ENCODE data around the gene DCBLD2. TPM values are rescaled to one million over a fixed set of nuclear protein-coding genes. Genes with fewer than 3 reads are reported as not detected.

The DCBLD2 gene
- total RNA-seq, 3 donors from 2014 or later (not counting 1 experiment from before 2014, with no cell fraction given), result 0.66 to 0.99 (median 0.90) TPM

DNA sequence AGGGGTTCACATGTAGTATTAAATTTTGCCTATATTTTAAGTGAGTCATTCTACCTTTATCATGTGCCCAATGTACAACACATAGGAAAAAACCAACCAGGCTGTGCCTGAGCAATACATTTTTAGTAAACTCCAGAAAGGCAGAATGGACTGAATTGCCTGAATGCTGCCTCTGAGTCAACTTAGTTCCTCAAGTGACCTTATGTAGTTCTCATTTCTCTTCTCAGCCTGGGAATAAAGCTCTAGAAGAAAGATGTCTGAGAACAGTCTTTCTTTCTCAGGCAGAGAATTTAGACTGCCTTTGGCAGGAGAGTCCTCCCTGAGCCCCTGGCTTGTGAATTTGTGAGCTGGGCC, 125.4 kb downstream of the DCBLD2 start:
- Mint-ChIP-seq H3K27me3 (ENCODE audit: low read depth in 2 of 2) (peaks cover 5 to 15% of the 10 kb centered on the region in 2 donors), H3K27ac (no peak overlapping the region), H3K9me3 (no peaks in the 10 kb centered on the region), H3K4me1 (no peaks in the 10 kb centered on the region), H3K4me3 (no peak overlapping the region), H3K36me3 (no peaks in the 10 kb centered on the region)
- H3K4me3 ChIP-seq (ENCODE audit: low read length), result no peak overlapping the region
- no peaks in the 10 kb centered on the region for H3K4me1 ChIP-seq (ENCODE audit: control insufficient read depth, insufficient read depth, low read length)
- no peaks in the 10 kb centered on the region for H3K9me3 ChIP-seq (ENCODE audit: control insufficient read depth, insufficient read depth, low read length)
- H3K27ac ChIP-seq (ENCODE audit: low read length), result no peak overlapping the region
- intact Hi-C loops (cut with micrococcal nuclease), result no loop called here
- H3K27me3 ChIP-seq (ENCODE audit: control insufficient read depth, insufficient read depth, low read length), result no peaks in the 10 kb centered on the region
- no peak for TF ChIP-seq CTCF (IDR thresholded peaks at IDR 0.05)
- no peaks in the 10 kb centered on the region for H3K36me3 ChIP-seq (ENCODE audit: control insufficient read depth, insufficient read depth, low read length)
- ATAC-seq (no peak), DNase-seq (no peak)

DNA sequence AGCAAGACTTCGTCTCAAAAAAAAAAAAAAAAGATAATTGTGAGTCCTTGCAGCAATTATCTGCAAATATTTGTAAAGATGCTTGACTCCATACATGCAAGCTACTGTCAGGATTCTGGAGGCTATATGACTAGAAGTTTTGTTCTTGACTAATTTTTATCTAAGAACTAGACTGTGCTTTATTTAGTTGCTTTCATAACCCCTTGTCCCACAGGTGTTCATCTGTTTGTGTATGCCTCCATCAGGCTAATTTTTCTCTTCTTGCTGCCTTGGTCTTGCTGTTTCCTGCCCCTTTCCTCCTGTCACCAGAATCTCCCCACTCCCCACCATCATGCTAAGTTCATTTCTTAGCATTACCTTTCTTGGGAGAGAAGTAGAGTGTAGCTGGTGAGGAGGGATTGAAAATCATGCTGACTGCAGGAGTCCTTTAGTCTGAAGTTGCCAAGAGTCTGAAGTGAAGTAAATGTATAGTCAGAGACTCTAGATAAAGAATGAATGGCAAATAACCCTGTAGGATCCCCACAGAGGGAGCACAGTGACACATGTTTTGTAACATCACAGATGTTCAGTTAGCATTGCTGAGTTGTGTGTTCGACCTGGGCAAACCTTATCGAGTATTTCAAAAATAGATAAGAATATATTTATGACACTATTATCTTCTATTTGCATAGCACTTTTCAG, 125.9 kb downstream of the DCBLD2 start:
- H3K27me3 Mint-ChIP-seq (ENCODE audit: low read depth in 2 of 2), result peaks cover 5 to 20% of the 10 kb centered on the region in 2 donors
- no peak overlapping the region for H3K27ac ChIP-seq (ENCODE audit: low read length)

DNA sequence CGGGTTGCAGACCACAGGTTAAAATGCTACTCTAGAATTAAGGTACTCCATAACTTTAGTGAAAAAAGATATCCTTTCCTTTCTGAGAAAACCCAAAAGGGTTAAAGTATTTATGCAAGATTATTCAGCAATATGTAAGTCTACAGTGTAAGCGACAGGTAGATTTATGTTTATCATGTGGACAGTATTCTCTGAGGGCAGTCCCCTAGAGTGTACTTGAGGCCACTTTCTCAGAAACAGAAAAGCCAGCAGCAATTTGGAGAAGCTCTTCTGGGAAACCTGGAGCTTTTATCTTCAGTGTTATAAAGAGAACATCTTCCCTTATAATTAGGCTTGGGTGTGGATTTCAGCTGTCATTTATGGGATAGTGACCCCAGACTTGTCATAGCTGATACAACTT, 129.5 kb downstream of the DCBLD2 start:
- Mint-ChIP-seq H3K4me1 (no peaks in the 10 kb centered on the region), H3K36me3 (no peaks in the 10 kb centered on the region), H3K9me3 (no peaks in the 10 kb centered on the region), H3K27me3 (ENCODE audit: low read depth in 2 of 2) (peaks cover 0 to 14% of the 10 kb centered on the region in 2 donors), H3K4me3 (no peak overlapping the region), H3K27ac (no peak overlapping the region)
- intact Hi-C loops (cut with micrococcal nuclease), result no loop called here
- ATAC-seq (no peak), DNase-seq (no peak)
- no peak overlapping the region for H3K4me3 ChIP-seq (ENCODE audit: low read length)
- no peaks in the 10 kb centered on the region for H3K36me3 ChIP-seq (ENCODE audit: control insufficient read depth, insufficient read depth, low read length)
- no peaks in the 10 kb centered on the region for H3K27me3 ChIP-seq (ENCODE audit: control insufficient read depth, insufficient read depth, low read length)
- H3K4me1 ChIP-seq (ENCODE audit: control insufficient read depth, insufficient read depth, low read length), result no peaks in the 10 kb centered on the region
- 100% methylated on average over 2 of the region's 2 CpGs for WGBS (ENCODE audit: insufficient coverage)
- no peak for TF ChIP-seq CTCF (IDR thresholded peaks at IDR 0.05)
- no peaks in the 10 kb centered on the region for H3K9me3 ChIP-seq (ENCODE audit: control insufficient read depth, insufficient read depth, low read length)
- no peak overlapping the region for H3K27ac ChIP-seq (ENCODE audit: low read length)

More for the DNA sequence above, 125.9 kb downstream of the DCBLD2 start:
- no peak for DNase-seq
- H3K9me3 ChIP-seq (ENCODE audit: control insufficient read depth, insufficient read depth, low read length), result no peaks in the 10 kb centered on the region
- H3K4me3 ChIP-seq (ENCODE audit: low read length), result no peak overlapping the region
- no peaks in the 10 kb centered on the region for H3K4me1 Mint-ChIP-seq
- intact Hi-C loops (cut with micrococcal nuclease), result no loop called here
- no peaks in the 10 kb centered on the region for H3K27me3 ChIP-seq (ENCODE audit: control insufficient read depth, insufficient read depth, low read length)
- no peak for ATAC-seq
- H3K36me3 ChIP-seq (ENCODE audit: control insufficient read depth, insufficient read depth, low read length), result no peaks in the 10 kb centered on the region
- no peaks in the 10 kb centered on the region for H3K4me1 ChIP-seq (ENCODE audit: control insufficient read depth, insufficient read depth, low read length)
- no peaks in the 10 kb centered on the region for H3K36me3 Mint-ChIP-seq
- TF ChIP-seq CTCF (IDR thresholded peaks at IDR 0.05), result no peak
- no peak overlapping the region for H3K27ac Mint-ChIP-seq
- H3K9me3 Mint-ChIP-seq, result no peaks in the 10 kb centered on the region
- no peak overlapping the region for H3K4me3 Mint-ChIP-seq
- WGBS (ENCODE audit: insufficient coverage), result 100% methylated on average over 1 of the region's 3 CpGs

Data from natural killer cell (primary cell).